ENCODE data around the gene NDE1. TPM values are rescaled to one million over a fixed set of nuclear protein-coding genes. Genes with fewer than 3 reads are reported as not detected.

The NDE1 gene
- total and polyA plus RNA-seq, 2 of the 8 experiments (the other 6 are each of a cell fraction or from before 2014, with no cell fraction given): 13.3 to 41.3 TPM

DNA sequence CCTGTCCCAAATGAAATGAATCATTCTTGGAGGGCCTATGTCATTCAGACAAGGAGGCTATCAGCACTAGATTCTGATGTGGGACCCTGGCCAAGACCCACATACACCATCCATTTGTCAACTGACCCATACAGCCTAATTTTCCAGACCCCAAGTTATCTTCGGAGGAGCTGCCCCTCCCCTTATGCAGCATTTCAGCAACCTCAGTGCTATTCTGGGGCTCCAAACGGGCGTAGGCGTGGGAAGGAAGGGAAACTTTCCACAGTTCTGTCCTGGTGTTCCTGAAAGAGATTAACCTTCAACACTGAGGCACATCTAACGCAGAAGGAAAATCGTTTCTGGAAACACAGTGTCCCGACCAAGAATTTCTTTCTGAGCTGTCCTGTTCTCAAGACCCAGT is 120.1 kb downstream of the NDE1 start:
- Histone ChIP-seq H3K23ac (ENCODE audit: insufficient read length) (no peak overlapping the region), H4K5ac (ENCODE audit: insufficient read length, low read depth, low read length) (no peak overlapping the region), H3K56ac (replicated peaks; ENCODE audit: insufficient read length, low read depth, low read length) (no peak overlapping the region), H2BK120ac (replicated peaks; ENCODE audit: low read depth, low read length) (no peak overlapping the region), H3K79me1 (ENCODE audit: low read depth, low read length) (no peaks in the 10 kb centered on the region), H2BK5ac (ENCODE audit: low read depth, low read length) (no peak overlapping the region), H3K23me2 (ENCODE audit: low read depth, low read length) (peaks cover 7% of the 10 kb centered on the region; the same call in 1 of the 2 replicates), H3K27ac (ENCODE audit: low read depth, low read length) (no peak overlapping the region), H3K36me3 (ENCODE audit: control insufficient read depth in 2 of 4, insufficient read depth in 4 of 4, low read length in 3 of 4) (no peaks in the 10 kb centered on the region), H3K4me3 (ENCODE audit: extremely low read depth in 1 of 4, insufficient read depth in 2 of 4, low read depth in 3 of 4, low read length in 4 of 4) (no peak overlapping the region), H3K4me2 (ENCODE audit: insufficient read depth in 1 of 2, low read depth in 2 of 2, low read length in 2 of 2) (no peak overlapping the region), H2AK5ac (ENCODE audit: low read depth, low read length) (no peak overlapping the region), H4K20me1 (replicated peaks in 1 of 2; ENCODE audit: control insufficient read depth in 1 of 2, insufficient read depth in 2 of 2, low read length in 2 of 2) (peaks cover 0 to 2% of the 10 kb centered on the region in 2 experiments), H4K8ac (ENCODE audit: extremely low read depth, insufficient read depth, low read length) (no peak overlapping the region), H3K9ac (replicated peaks in 1 of 4; ENCODE audit: extremely low read depth in 1 of 4, low read depth in 3 of 4, low read length in 3 of 4) (no peak overlapping the region), H3K4ac (replicated peaks; ENCODE audit: insufficient read length, low read depth, low read length) (no peak overlapping the region), H2BK20ac (ENCODE audit: low read length) (no peak overlapping the region), H3K27me3 (replicated peaks in 1 of 4; ENCODE audit: control insufficient read depth in 3 of 4, extremely low read depth in 1 of 4, insufficient read depth in 3 of 4, low read length in 3 of 4) (no peaks in the 10 kb centered on the region), H2AFZ (ENCODE audit: low read length) (0 out of 2 replicates have a peak overlapping the region, but pooled peaks have one; percentile 2), H4K91ac (replicated peaks; ENCODE audit: insufficient read length, low read length) (no peak overlapping the region), H3K4me1 (replicated peaks in 1 of 4; ENCODE audit: control insufficient read depth in 3 of 4, insufficient read depth in 4 of 4, low read length in 3 of 4) (no peaks in the 10 kb centered on the region), H3K14ac (ENCODE audit: insufficient read length) (no peak overlapping the region), H3K18ac (ENCODE audit: extremely low read depth, low read length) (no peak overlapping the region), H2BK12ac (ENCODE audit: low read depth, low read length) (no peak overlapping the region), H3K79me2 (ENCODE audit: control insufficient read depth in 1 of 2, insufficient read depth in 2 of 2, low read length in 2 of 2) (no peaks in the 10 kb centered on the region), H3K9me3 (ENCODE audit: insufficient read depth in 2 of 2, low read depth in 1 of 2, low read length in 1 of 2) (no peaks in the 10 kb centered on the region), H2BK15ac (ENCODE audit: low read length) (no peak overlapping the region)
- 85% methylated on average over 7 of the region's 7 CpGs; no CpG with 5 or more reads in 1 of the 2 experiments for WGBS, 2 experiments (ENCODE audit: extremely low coverage in 1 of 2, insufficient coverage in 1 of 2, insufficient read length in 1 of 2, insufficient replicate concordance in 2 of 2, low coverage in 1 of 2, low lambda C conversion rate in 2 of 2, missing lambda C conversion rate in 1 of 2)
- FAIRE-seq: no peak
- POLR2A ChIA-PET (ENCODE audit: partially characterized antibody): interaction anchor here (1.1 kb wide), 1 partner anchor 63 kb away, joined by 3 read pairs; no protein-coding TSS in a partner anchor
- TF ChIP-seq HDAC2 (IDR thresholded peaks at IDR 0.05; ENCODE audit: borderline replicate concordance in 1 of 2, low read depth in 2 of 2, low read length in 2 of 2) (no peak), SUZ12 (IDR thresholded peaks at IDR 0.05; ENCODE audit: low read length) (no peak)
- TF ChIP-seq, protein P1, sequence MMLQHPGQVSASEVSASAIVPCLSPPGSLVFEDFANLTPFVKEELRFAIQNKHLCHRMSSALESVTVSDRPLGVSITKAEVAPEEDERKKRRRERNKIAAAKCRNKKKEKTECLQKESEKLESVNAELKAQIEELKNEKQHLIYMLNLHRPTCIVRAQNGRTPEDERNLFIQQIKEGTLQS (IDR thresholded peaks at IDR 0.05; ENCODE audit: insufficient read depth, low read depth, low read length): no peak
- TF ChIP-seq, protein P2, sequence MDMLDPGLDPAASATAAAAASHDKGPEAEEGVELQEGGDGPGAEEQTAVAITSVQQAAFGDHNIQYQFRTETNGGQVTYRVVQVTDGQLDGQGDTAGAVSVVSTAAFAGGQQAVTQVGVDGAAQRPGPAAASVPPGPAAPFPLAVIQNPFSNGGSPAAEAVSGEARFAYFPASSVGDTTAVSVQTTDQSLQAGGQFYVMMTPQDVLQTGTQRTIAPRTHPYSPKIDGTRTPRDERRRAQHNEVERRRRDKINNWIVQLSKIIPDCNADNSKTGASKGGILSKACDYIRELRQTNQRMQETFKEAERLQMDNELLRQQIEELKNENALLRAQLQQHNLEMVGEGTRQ (IDR thresholded peaks at IDR 0.05; ENCODE audit: low read length): no peak
- CTCF ChIA-PET (ENCODE audit: partially characterized antibody): interaction anchor here (0.6 to 1.2 kb wide), 10 partner anchors 9 to 1424 kb away, joined by 3 to 5 read pairs (median 4); no protein-coding TSS in a partner anchor
- no peak for DNase-seq (ENCODE audit: low read depth in 1 of 2, low spot score in 2 of 2)

Measured in H1 (cell line).